Right cardiac atrium (tissue), 5 donors: Measurements from ENCODE around the gene CLIP1. TPM values are rescaled to one million over a fixed set of nuclear protein-coding genes. Genes with fewer than 3 reads are reported as not detected.
A peak's percentile ranks its signal among the peaks of the same experiment; 100 is the strongest.
"Not testable (repeated sequence)": the region's sequence is repeated elsewhere in the genome, so short reads cannot be mapped to it uniquely, and the experiment has no call there.

Experiments used
- ATAC-seq, 2 donors: fragments of 200-7000 bp; cut with Tn5 transposase; one replicate each; pipeline versions ENCODE4 v1.8.0 to v1.9.1; 2020; ENCODE audit warnings: moderate library complexity in 2 of 2, mild to moderate bottlenecking in 1 of 2
- DNase-seq, 3 donors: peaks; one replicate each; pipeline ENCODE4 v3.0.0-alpha.2; 2020
- H3K27ac ChIP-seq: one replicate; pipeline ENCODE4 v1.5.1; 2013; ENCODE audit warnings: mild to moderate bottlenecking, low read length, control low read depth, moderate library complexity
- H3K27me3 ChIP-seq: one replicate; pipeline ENCODE4 v1.6.1; 2013; ENCODE audit not compliant: control insufficient read depth, insufficient read depth
- H3K4me1 ChIP-seq: one replicate; pipeline ENCODE4 v1.6.1; 2013; ENCODE audit warnings: low read length; ENCODE audit not compliant: control insufficient read depth, insufficient read depth
- H3K4me3 ChIP-seq: one replicate; pipeline ENCODE4 v1.5.1; 2013; ENCODE audit warnings: low read length, control low read depth
- H3K9me3 ChIP-seq: one replicate; pipeline ENCODE4 v1.6.1; 2013; ENCODE audit warnings: low read length; ENCODE audit not compliant: control insufficient read depth
- WGBS: extraction: QIAGEN DNeasy Blood & Tissue Kit; methylation state at CpG from one replicate; pipeline ENCODE4 v1.1.7; 2013; 5-methylcytosine and 5-hydroxymethylcytosine counted together
- intact Hi-C, 4 donors: fragments of 100-400 bp; cut with DNase I; formaldehyde crosslinking; loops; one replicate each; pipeline versions ENCODE4 v1.11.0 to v1.14.0; 2022 to 2023
- polyA plus RNA-seq: library from polyadenylated mRNA; stranded (reverse); fragments of 200-250 nt; gene quantifications from one replicate; pipeline ENCODE4 v1.2.3, GENCODE V29; 2013
- total RNA-seq, 4 donors: library from RNA; stranded (reverse); fragmentation: NEBNext Ultra II Directional; extraction: Animal tissue kit (Norgen Biotek cat#: 25700); gene quantifications; one replicate each; pipeline ENCODE4 v1.2.1, GENCODE V29; 2021
- donor health status: healthy with polysubstance abuse.
- donor health status: DM: no; HTN: yes; CAD: no.
- donor health status: DM: no; HTN: no; CAD: no.
- donor health status: DM: no; HTN: yes; CAD: no; lungs with severe emphysema.
- donor health status: DM: yes; HTN: yes; CAD: no.

CLIP1 gene
- total and polyA plus RNA-seq, 5 donors, result 43.7 to 131 (median 119) TPM

DNA sequence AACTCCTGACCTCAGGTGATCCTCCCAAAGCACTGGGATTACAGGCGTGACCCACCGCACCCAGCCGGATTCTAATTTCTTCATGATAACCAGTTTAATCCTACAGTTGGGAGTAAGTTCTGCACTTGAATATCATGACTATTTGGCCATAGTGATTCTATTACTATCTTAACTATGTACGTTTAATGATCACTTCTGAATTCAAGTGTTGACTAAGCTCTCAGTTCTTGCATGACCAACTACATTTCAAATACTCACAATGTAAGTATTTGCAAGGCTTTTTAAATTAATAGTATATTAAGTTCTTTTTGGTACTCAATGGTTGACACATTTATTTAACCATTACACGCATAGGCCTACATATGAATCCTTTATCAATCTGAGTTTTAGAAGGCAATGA is 138.8 kb downstream of the CLIP1 start:
- Histone ChIP-seq H3K27me3 (no peaks in the 10 kb centered on the region), H3K4me3 (no peak overlapping the region), H3K9me3 (no peaks in the 10 kb centered on the region), H3K27ac (no peak overlapping the region), H3K4me1 (peaks cover 3% of the 10 kb centered on the region)
- intact Hi-C loops, result no loop called here
- no peak for DNase-seq
- WGBS, result 96% methylated on average over 5 of the region's 5 CpGs
- ATAC-seq, result no peak

- Histone ChIP-seq H3K9me3 (no peaks in the 10 kb centered on the region), H3K4me1 (peaks cover 3% of the 10 kb centered on the region), H3K27me3 (no peaks in the 10 kb centered on the region), H3K4me3 (no peak overlapping the region), H3K27ac (no peak overlapping the region)
- intact Hi-C loops, result no loop called here
- no peak for ATAC-seq
- WGBS, result 68% methylated on average over 4 of the region's 4 CpGs
- no peak for DNase-seq
Observed at GRCh38 chr12:122282061-122282460, 140.4 kb downstream of the CLIP1 start.

GRCh38 chr12:122276242-122276641 is 146.2 kb downstream of the CLIP1 start:
- H3K27ac ChIP-seq, result no peak overlapping the region
- 78% methylated on average over 7 of the region's 7 CpGs for WGBS
- ATAC-seq (no peak), DNase-seq (no peak)
- H3K4me3 ChIP-seq, result no peak overlapping the region
- H3K4me1 ChIP-seq, result no peaks in the 10 kb centered on the region
- no peaks in the 10 kb centered on the region for H3K27me3 ChIP-seq
- no peaks in the 10 kb centered on the region for H3K9me3 ChIP-seq
- intact Hi-C loops, result no loop called here

GRCh38 chr12:122275459-122275858 is 147.0 kb downstream of the CLIP1 start:
- Histone ChIP-seq H3K27me3 (no peaks in the 10 kb centered on the region), H3K4me3 (no peak overlapping the region), H3K27ac (no peak overlapping the region), H3K9me3 (no peaks in the 10 kb centered on the region), H3K4me1 (no peaks in the 10 kb centered on the region)
- DNase-seq (no peak), ATAC-seq (no peak)
- 83% methylated on average over 8 of the region's 8 CpGs for WGBS
- intact Hi-C loops, result no loop called here

DNA sequence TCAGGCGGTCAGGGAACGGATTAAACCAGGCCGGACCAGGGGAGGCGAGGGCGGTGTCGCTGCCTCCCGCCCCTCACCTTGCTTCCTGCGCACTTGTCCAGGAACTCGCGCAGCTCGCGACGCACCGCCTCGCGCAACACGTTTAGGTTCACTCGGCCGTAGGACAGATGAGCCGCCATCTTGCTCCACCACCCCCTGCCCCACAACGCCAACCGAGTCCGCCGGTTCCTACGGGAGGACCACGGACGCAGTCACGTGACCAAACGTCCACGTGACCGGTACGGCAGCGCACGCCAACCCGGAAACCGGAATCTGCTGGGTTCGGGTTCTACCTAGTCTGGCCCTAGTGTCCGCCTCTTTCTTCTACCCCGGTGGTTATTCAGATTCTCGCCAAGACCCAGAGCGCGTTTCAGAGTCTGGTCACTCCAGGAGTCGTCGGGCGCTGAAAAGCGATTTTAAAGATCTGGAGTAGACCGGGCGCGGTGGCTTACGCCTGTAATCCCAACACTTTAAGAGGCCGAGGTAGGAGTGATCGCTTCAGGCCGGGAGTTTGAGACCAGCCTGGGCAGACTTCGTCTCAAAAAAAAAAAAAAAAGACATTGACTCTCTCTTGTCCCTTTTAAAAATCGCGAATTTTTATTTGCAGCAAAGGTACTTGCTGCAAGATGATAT is 156.1 kb downstream of the CLIP1 start, which contains the start of gene VPS33A:
VPS33A (minus strand) TSS at position 265 of the 672 bp plus-strand sequence; CDS start at position 179, 86 bp downstream.
- intact Hi-C loops, result no loop called here
- ATAC-seq (peak; percentile 97 to 99), DNase-seq (peak; percentile 97 to 99 (median 99))
- H3K4me1 ChIP-seq, result no peaks in the 10 kb centered on the region
- H3K27me3 ChIP-seq, result no peaks in the 10 kb centered on the region
- WGBS, result under 1% methylated on average over 56 of the region's 56 CpGs
- H3K4me3 ChIP-seq, result peak within 1 kb of the TSS; percentile 49
- no peaks in the 10 kb centered on the region for H3K9me3 ChIP-seq
- peak within 1 kb of the TSS; percentile 50 for H3K27ac ChIP-seq

DNA sequence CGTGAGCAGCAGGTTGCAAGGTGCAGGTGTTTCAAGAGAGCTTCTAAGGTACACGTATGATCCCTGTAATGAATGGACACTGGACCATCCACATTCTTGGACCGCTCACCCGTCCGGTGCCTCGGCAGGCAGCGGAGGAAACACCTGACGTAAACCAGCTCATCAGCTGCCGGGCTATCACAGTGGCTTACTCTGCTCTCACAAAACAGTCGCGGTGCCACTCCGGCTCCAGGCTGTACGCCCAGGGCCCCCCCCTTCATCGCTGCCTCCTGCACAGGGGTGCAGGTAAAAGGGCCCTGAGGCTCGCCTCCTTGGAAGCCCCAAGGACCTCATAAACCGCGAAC is 156.6 kb downstream of the CLIP1 start:
- ATAC-seq (peak; percentile 51 to 55), DNase-seq (no peak)
- intact Hi-C loops, result no loop called here
- no peaks in the 10 kb centered on the region for H3K27me3 ChIP-seq
- peak overlapping the region; percentile 39 for H3K27ac ChIP-seq
- no peaks in the 10 kb centered on the region for H3K9me3 ChIP-seq
- H3K4me3 ChIP-seq, result peak overlapping the region; percentile 49
- 1% methylated on average over 17 of the region's 17 CpGs for WGBS
- H3K4me1 ChIP-seq, result no peaks in the 10 kb centered on the region

- Histone ChIP-seq H3K27me3 (no peaks in the 10 kb centered on the region), H3K27ac (no peak overlapping the region), H3K4me3 (peak overlapping the region; percentile 49), H3K4me1 (no peaks in the 10 kb centered on the region), H3K9me3 (no peaks in the 10 kb centered on the region)
- ATAC-seq, result no peak
- no peak for DNase-seq
- 17% methylated on average over 1 of the region's 1 CpG for WGBS
- intact Hi-C loops, result no loop called here
Observed at GRCh38 chr12:122265476-122265875, 157.0 kb downstream of the CLIP1 start.

- ATAC-seq, intact Hi-C loops, H3K27ac ChIP-seq, H3K27me3 ChIP-seq, H3K4me1 ChIP-seq, DNase-seq, H3K9me3 ChIP-seq, H3K4me3 ChIP-seq: not testable (repeated sequence)
- 90% methylated on average over 14 of the region's 14 CpGs for WGBS
Observed at GRCh38 chr12:122260735-122261134, 161.7 kb downstream of the CLIP1 start.

- H3K4me3 ChIP-seq, DNase-seq, ATAC-seq, H3K9me3 ChIP-seq, H3K27ac ChIP-seq, H3K4me1 ChIP-seq, intact Hi-C loops, H3K27me3 ChIP-seq: not testable (repeated sequence)
- 87% methylated on average over 4 of the region's 4 CpGs for WGBS
Observed at GRCh38 chr12:122258939-122259338, 163.5 kb downstream of the CLIP1 start.

GRCh38 chr12:122258462-122258861 is 164.0 kb downstream of the CLIP1 start:
- H3K27ac ChIP-seq, H3K4me3 ChIP-seq, H3K9me3 ChIP-seq, H3K27me3 ChIP-seq, H3K4me1 ChIP-seq, ATAC-seq, DNase-seq, intact Hi-C loops: not testable (repeated sequence)
- 95% methylated on average over 4 of the region's 4 CpGs for WGBS

GRCh38 chr12:122250536-122250935 is 171.9 kb downstream of the CLIP1 start:
- DNase-seq (no peak), ATAC-seq (no peak)
- intact Hi-C loops, result no loop called here
- 96% methylated on average over 8 of the region's 8 CpGs for WGBS
- Histone ChIP-seq H3K9me3 (no peaks in the 10 kb centered on the region), H3K4me1 (no peaks in the 10 kb centered on the region), H3K4me3 (no peak overlapping the region), H3K27me3 (no peaks in the 10 kb centered on the region), H3K27ac (no peak overlapping the region)

GRCh38 chr12:122250047-122250446 is 172.4 kb downstream of the CLIP1 start:
- WGBS, result 93% methylated on average over 6 of the region's 6 CpGs
- no peaks in the 10 kb centered on the region for H3K4me1 ChIP-seq
- no peaks in the 10 kb centered on the region for H3K27me3 ChIP-seq
- H3K9me3 ChIP-seq, result no peaks in the 10 kb centered on the region
- DNase-seq (no peak), ATAC-seq (no peak)
- H3K27ac ChIP-seq, result no peak overlapping the region
- intact Hi-C loops, result no loop called here
- no peak overlapping the region for H3K4me3 ChIP-seq
